Measurements from ENCODE around the gene RAI1.

RAI1 gene

DNA sequence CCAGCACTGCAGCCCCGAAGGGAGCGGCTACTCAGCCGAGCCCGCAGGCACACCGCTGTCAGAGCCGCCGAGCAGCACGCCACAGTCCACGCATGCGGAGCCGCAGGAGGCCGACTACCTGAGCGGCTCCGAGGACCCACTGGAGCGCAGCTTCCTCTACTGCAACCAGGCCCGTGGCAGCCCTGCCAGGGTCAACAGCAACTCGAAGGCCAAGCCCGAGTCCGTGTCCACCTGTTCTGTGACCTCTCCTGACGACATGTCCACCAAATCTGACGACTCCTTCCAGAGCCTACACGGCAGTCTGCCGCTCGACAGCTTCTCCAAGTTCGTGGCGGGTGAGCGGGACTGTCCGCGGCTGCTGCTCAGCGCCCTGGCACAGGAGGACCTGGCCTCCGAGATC, 113.1 kb downstream of the RAI1 start:
- TF ChIP-seq SIN3A (IDR thresholded peaks at IDR 0.05; ENCODE audit: borderline replicate concordance, insufficient read depth, low read length) (no peak), FOXP2 (optimal IDR thresholded peaks at IDR 0.05; ENCODE audit: borderline replicate concordance, extremely low read depth, extremely low read length, insufficient read depth) (no peak), TAF1 (IDR thresholded peaks at IDR 0.05; ENCODE audit: borderline replicate concordance, insufficient read depth, low read length) (no peak), POLR2AphosphoS5 (IDR thresholded peaks at IDR 0.05; ENCODE audit: low read depth, low read length) (no peak)
- TF ChIP-seq, protein P1, sequence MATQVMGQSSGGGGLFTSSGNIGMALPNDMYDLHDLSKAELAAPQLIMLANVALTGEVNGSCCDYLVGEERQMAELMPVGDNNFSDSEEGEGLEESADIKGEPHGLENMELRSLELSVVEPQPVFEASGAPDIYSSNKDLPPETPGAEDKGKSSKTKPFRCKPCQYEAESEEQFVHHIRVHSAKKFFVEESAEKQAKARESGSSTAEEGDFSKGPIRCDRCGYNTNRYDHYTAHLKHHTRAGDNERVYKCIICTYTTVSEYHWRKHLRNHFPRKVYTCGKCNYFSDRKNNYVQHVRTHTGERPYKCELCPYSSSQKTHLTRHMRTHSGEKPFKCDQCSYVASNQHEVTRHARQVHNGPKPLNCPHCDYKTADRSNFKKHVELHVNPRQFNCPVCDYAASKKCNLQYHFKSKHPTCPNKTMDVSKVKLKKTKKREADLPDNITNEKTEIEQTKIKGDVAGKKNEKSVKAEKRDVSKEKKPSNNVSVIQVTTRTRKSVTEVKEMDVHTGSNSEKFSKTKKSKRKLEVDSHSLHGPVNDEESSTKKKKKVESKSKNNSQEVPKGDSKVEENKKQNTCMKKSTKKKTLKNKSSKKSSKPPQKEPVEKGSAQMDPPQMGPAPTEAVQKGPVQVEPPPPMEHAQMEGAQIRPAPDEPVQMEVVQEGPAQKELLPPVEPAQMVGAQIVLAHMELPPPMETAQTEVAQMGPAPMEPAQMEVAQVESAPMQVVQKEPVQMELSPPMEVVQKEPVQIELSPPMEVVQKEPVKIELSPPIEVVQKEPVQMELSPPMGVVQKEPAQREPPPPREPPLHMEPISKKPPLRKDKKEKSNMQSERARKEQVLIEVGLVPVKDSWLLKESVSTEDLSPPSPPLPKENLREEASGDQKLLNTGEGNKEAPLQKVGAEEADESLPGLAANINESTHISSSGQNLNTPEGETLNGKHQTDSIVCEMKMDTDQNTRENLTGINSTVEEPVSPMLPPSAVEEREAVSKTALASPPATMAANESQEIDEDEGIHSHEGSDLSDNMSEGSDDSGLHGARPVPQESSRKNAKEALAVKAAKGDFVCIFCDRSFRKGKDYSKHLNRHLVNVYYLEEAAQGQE (IDR thresholded peaks at IDR 0.05; ENCODE audit: insufficient read depth in 1 of 2, low read depth in 2 of 2, low read length in 2 of 2): no peak

DNA sequence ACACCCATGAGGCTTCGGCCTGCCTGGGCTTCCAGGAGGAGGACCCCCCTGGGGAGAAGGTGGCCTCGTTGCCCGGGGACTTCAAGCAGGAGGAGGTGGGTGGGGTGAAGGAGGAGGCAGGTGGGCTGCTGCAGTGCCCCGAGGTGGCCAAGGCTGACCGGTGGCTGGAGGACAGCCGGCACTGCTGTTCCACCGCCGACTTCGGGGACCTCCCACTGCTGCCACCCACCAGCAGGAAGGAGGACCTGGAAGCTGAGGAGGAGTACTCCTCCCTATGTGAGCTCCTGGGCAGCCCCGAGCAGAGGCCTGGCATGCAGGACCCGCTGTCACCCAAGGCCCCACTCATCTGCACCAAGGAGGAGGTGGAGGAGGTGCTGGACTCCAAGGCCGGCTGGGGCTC, 114.0 kb downstream of the RAI1 start:
- TF ChIP-seq FOXP2 (optimal IDR thresholded peaks at IDR 0.05; ENCODE audit: borderline replicate concordance, extremely low read depth, extremely low read length, insufficient read depth) (no peak), TAF1 (IDR thresholded peaks at IDR 0.05; ENCODE audit: borderline replicate concordance, insufficient read depth, low read length) (no peak), POLR2AphosphoS5 (IDR thresholded peaks at IDR 0.05; ENCODE audit: low read depth, low read length) (no peak), SIN3A (IDR thresholded peaks at IDR 0.05; ENCODE audit: borderline replicate concordance, insufficient read depth, low read length) (no peak)
- TF ChIP-seq, protein P1 (IDR thresholded peaks at IDR 0.05; ENCODE audit: insufficient read depth in 1 of 2, low read depth in 2 of 2, low read length in 2 of 2): no peak

DNA sequence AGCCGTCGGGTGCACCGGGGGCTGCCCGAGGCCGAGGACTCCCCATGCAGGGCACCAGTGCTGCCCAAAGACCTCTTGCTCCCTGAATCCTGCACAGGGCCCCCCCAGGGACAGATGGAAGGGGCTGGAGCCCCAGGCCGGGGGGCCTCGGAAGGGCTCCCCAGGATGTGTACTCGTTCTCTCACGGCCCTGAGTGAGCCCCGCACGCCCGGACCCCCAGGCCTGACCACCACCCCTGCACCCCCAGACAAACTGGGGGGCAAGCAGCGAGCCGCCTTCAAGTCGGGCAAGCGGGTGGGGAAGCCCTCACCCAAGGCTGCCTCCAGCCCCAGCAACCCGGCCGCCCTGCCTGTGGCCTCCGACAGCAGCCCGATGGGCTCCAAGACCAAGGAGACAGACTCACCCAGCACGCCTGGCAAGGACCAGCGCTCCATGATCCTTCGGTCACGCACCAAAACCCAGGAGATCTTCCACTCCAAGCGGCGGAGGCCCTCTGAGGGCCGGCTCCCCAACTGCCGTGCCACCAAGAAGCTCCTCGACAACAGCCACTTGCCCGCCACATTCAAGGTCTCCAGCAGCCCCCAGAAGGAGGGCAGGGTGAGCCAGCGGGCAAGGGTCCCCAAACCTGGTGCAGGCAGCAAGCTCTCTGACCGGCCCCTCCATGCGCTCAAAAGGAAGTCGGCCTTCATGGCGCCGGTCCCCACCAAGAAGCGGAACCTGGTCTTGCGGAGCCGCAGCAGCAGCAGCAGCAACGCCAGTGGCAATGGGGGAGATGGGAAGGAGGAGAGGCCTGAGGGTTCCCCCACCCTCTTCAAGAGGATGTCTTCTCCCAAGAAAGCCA, 114.9 kb downstream of the RAI1 start:
- no peak for TF ChIP-seq SIN3A (IDR thresholded peaks at IDR 0.05; ENCODE audit: borderline replicate concordance, insufficient read depth, low read length)
- TF ChIP-seq, protein P1 (IDR thresholded peaks at IDR 0.05; ENCODE audit: insufficient read depth in 1 of 2, low read depth in 2 of 2, low read length in 2 of 2): no peak
- TF ChIP-seq FOXP2 (optimal IDR thresholded peaks at IDR 0.05; ENCODE audit: borderline replicate concordance, extremely low read depth, extremely low read length, insufficient read depth): no peak
- TF ChIP-seq POLR2AphosphoS5 (IDR thresholded peaks at IDR 0.05; ENCODE audit: low read depth, low read length): no peak
- no peak for TF ChIP-seq TAF1 (IDR thresholded peaks at IDR 0.05; ENCODE audit: borderline replicate concordance, insufficient read depth, low read length)

DNA sequence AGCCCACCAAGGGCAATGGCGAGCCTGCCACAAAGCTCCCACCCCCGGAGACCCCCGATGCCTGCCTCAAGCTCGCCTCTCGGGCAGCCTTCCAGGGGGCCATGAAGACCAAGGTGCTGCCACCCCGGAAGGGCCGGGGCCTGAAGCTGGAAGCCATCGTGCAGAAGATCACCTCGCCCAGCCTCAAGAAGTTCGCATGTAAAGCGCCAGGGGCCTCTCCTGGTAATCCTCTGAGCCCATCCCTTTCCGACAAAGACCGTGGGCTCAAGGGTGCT, 115.5 kb downstream of the RAI1 start:
- TF ChIP-seq FOXP2 (optimal IDR thresholded peaks at IDR 0.05; ENCODE audit: borderline replicate concordance, extremely low read depth, extremely low read length, insufficient read depth) (no peak), TAF1 (IDR thresholded peaks at IDR 0.05; ENCODE audit: borderline replicate concordance, insufficient read depth, low read length) (no peak), POLR2AphosphoS5 (IDR thresholded peaks at IDR 0.05; ENCODE audit: low read depth, low read length) (no peak), SIN3A (IDR thresholded peaks at IDR 0.05; ENCODE audit: borderline replicate concordance, insufficient read depth, low read length) (no peak)
- TF ChIP-seq, protein P1 (IDR thresholded peaks at IDR 0.05; ENCODE audit: insufficient read depth in 1 of 2, low read depth in 2 of 2, low read length in 2 of 2): no peak

Data from PFSK-1 (cell line).